A673 (cell line): ENCODE results near the gene TCF12.

Source experiments
- EZH2 ChIP-seq: fragments of 200-600 bp; sonication (generic); IDR thresholded peaks from 2 replicates; pipeline ENCODE4 v1.6.1; 2017; ENCODE audit warnings: borderline replicate concordance, low read depth, mild to moderate bottlenecking, mixed read lengths, antibody characterized with exemption, low read length; ENCODE audit not compliant: poor library complexity, severe bottlenecking
- TF ChIP-seq, protein P1 (sequence below): fragments of 300-800, 200-600 bp; sonication (generic); conservative IDR thresholded peaks from 2 replicates; pipeline ENCODE4 v1.5.1; 2017; ENCODE audit warnings: low read depth, mild to moderate bottlenecking, antibody characterized with exemption, low read length, moderate library complexity, mixed read lengths

DNA sequence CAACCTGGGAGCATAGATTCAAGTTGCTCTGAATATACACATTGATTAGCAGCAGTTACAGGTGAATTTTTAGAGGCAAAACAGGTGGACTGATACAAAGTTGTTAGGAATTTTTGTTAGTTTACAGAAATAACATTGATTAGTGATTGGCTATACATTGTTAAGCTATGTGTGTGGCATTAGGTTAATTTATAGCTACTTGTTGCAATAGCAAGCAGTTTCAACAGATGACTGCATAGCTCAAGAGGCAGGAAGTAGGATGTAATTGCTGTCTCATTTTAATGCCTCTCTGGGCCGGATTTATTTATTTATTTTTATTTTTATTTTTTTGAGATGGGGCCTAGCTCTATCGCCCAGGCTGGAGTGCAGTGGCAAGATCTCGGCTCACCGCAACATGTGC, 99.7 kb downstream of the TCF12 start:
- no peak for TF ChIP-seq EZH2
- TF ChIP-seq, protein P1, sequence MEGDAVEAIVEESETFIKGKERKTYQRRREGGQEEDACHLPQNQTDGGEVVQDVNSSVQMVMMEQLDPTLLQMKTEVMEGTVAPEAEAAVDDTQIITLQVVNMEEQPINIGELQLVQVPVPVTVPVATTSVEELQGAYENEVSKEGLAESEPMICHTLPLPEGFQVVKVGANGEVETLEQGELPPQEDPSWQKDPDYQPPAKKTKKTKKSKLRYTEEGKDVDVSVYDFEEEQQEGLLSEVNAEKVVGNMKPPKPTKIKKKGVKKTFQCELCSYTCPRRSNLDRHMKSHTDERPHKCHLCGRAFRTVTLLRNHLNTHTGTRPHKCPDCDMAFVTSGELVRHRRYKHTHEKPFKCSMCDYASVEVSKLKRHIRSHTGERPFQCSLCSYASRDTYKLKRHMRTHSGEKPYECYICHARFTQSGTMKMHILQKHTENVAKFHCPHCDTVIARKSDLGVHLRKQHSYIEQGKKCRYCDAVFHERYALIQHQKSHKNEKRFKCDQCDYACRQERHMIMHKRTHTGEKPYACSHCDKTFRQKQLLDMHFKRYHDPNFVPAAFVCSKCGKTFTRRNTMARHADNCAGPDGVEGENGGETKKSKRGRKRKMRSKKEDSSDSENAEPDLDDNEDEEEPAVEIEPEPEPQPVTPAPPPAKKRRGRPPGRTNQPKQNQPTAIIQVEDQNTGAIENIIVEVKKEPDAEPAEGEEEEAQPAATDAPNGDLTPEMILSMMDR = no peak
